ENCODE data around the gene SNAPC2. TPM values are rescaled to one million over a fixed set of nuclear protein-coding genes. Genes with fewer than 3 reads are reported as not detected.
"Not testable (repeated sequence)": the region's sequence is repeated elsewhere in the genome, so short reads cannot be mapped to it uniquely, and the experiment has no call there.

SNAPC2 gene
- polyA plus RNA-seq, 4 donors, result 14.5 to 24.6 (median 16.6) TPM

DNA sequence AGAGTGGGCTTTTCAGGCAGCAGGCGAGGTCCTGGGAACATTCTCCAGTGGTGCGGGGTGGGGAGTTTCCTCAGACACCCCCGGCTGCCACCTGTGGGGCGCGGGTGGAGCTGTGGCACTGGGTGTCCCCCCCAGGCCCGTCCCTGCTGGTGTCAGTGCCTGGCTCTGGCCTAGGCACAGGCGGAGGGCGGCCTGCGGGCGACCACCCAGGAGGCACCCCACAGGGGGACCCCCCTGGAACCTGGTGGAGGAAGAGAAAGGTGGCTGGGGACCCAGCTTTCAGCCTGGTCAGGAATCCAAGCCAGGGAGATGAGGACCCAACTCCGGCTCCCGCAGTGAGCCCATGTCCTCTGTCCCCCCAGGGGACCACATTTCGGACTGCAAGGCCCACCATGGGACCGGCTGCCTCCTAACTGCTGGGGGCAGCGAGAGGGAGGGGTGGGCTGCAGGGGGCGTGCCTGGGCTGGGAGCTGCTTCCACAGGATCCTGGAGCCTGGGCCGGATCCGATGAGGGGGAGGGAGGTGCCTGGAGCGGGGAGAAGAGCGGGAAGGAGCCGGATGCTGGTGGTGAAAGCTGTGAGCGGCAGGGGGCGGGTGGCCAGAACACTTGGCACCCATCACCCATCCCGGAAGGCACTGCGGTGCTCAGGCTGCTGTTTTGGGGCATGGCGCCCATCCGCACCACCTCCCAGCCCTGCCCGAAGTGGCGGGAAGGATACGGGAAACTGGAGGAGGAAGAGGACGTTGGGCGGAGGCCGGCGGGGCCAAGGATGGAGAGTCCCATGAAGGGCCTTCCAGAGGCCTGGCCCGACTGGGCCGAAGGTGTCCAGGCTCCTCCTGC lies 11.3 kb downstream of the SNAPC2 start:
- no peak for DNase-seq (ENCODE audit: low read depth in 4 of 4, low spot score in 3 of 4)

DNA sequence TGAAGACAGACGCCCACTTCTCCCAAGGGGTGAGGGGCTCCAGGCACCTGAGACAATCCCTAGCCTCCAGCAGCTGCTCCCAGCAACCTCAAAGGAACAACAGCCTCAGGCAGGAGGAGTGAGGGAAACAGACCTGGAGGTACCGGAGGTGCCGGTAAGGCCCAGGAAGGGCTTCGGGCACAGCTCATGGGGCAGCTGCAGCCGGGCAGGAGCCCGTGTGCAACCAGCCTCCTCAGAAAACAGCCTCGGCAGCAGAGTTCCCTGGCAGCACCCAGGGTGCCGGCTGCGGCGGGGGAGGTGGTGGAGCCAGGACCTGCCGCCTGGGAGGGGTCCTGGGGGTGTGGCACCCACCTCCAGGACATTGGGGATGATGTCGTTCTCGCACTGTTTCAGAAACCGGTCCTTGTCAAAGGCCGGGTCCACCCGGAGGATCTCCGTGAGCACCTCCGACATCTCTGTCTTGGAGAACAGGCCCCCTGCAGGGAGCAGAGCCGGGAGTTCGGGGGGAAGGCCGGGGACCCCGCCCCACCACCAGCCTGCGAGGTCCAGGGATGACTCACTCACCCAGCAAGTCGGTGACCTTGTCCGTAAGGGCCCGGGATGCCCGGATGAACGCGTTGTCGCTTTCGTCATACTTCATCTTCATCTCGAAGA lies 12.3 kb downstream of the SNAPC2 start:
- DNase-seq (ENCODE audit: low read depth in 4 of 4, low spot score in 3 of 4), result no peak

DNA sequence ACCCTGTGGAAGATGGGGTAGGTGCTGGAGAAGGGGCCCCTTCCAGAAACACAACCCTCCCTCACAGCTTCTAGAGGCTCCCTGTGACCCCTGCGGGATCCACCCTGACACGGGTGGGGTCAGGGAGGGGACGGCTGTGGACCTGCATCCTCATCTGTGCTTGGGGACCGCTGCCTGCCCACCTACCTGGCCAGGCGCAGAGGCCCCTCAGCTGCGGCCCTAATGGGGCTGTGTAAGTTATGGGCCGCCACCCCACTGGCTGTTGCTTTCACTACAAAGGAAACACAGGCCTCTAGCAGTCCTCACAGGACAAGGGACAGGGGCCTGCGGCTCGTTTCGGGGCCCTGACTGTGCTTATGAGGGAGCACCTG lies 12.8 kb downstream of the SNAPC2 start:
- DNase-seq (ENCODE audit: low read depth in 4 of 4, low spot score in 3 of 4), result no peak

DNA sequence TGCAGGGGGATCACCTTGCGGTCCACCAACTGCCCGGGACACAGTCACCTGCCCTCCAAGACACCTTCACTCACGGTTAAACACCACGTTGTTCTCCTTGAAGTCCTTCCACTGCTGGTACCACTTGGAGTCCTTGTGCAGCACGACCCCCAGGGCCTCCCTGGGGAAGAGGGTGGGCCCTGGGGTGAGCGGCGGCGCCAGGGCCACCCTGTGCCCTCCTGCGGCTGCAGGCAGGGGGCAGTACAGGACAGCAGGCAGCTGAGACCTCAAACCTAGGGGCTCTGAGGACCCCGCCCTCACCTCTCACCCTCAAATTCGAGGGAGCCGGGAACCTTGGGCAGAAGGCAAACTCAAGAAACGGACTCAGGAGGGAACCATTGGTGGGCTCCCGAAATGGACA lies 13.3 kb downstream of the SNAPC2 start:
- DNase-seq (ENCODE audit: low read depth in 4 of 4, low spot score in 3 of 4), result no peak

DNA sequence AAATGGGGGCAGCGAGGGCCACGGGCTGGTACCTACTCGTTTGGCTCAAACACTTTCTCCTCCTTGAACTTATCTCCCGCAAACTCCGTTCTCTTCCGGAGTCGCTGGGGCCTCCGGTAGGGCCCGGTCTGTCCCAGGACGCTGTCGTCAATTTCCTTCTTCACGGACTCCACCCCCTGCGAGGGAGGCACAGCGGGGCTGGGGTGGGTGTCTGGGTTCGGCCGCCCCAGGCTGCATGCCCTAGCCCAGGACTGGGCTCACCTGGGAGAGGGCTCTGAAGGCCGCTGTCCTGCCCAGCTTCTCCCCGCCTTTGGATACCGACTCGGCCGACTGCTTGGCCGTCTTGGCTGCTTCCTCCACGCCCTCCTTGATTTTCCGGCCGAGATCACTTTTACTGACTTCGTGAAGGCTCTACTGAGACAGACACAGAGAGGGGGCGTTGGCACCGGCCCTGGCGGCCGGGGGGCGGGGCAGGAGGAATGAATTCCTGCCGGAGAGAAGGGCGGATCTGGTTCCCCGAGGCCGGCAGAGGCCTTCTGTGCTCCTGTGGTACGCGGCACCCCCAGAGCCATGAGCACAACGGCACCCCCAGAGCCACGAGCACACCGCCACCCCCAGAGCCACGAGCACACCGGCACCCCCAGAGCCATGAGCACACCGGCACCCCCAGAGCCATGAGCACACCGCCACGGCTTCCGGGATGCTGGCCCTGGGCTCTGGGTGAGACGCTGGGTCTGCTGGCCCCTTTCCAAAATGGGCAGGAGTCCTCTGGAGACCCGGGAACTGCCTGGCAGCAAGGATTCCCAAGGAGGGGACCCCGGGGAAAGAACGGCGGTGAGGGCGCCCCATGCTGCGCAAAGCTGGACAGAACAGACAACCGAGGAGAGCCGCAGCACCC lies 13.9 kb downstream of the SNAPC2 start:
- no peak for DNase-seq (ENCODE audit: low read depth in 4 of 4, low spot score in 3 of 4)

DNA sequence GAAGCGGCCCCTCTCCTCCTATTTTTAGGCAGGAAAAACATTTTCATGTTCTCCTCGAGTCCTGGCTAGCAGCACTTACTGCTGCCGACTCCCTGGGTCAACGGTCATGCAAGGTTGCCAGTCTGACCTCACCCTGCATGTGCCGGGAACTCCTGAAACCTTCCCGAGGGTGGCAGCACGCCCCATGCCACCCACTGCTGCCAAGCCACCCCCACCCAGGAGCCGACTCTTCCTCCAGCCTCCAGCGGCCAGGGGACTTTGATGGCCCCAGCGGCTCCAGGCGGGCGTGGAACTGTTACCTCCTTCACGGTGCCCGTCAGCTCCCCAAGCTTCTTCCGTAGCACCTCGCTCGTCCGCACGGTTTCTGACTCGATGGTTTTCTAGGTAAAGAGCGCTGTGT lies 14.6 kb downstream of the SNAPC2 start:
- no peak for DNase-seq (ENCODE audit: low read depth in 4 of 4, low spot score in 3 of 4)

DNA sequence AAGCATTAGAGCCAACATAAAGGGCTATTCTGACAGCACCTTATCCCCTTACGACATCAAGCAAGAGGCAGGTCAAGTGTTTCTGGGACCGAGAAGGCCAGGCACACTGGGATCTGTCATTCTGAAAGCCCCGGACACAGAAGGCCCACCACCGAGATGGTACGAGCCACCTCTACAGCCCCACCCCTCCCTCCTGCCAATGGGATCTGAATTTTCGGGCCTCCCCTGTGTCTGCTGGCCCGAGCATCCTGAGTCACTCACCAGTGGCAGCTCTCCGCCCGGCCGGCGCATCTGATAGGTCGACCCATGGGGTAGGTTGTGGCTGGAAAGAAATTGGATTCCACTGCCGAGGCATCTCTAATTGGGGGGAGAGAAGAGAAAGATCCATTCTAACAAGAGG lies 20.7 kb downstream of the SNAPC2 start:
- no peak for DNase-seq (ENCODE audit: low read depth in 4 of 4, low spot score in 3 of 4)

DNA sequence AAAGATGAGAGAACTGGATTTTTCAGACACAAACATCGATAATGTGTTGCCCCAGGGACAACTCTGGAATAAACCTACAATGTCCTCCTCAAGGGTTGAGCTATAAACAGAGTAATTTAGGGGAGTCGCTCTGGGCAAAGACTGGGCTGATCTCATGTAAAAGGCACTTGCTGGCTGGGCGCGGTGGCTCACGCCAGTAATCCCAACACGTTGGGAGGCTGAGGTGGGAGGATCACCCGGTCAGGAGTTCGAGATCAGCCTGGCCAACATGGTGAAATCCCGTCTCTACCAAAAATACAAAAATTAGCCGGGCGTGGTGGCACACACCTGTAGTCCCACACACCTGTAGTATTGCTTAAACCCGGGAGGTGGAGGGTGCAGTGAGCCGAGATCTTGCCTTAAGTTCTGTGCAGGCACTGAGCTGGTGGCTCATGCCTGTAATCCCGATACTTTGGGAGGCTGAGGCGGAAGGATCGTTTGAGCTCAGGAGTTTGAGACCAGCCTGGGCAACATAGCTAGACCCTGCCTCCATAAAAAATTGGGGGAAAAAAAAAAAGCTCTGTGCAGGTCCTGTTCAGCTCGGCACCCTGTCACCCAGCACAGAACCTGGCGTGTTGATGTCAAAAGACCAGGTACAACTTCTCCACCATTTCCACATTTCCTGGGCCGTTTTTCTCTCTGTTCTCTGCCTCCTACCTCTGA lies 21.9 kb downstream of the SNAPC2 start:
- DNase-seq (ENCODE audit: low read depth in 4 of 4, low spot score in 3 of 4), result no peak

DNA sequence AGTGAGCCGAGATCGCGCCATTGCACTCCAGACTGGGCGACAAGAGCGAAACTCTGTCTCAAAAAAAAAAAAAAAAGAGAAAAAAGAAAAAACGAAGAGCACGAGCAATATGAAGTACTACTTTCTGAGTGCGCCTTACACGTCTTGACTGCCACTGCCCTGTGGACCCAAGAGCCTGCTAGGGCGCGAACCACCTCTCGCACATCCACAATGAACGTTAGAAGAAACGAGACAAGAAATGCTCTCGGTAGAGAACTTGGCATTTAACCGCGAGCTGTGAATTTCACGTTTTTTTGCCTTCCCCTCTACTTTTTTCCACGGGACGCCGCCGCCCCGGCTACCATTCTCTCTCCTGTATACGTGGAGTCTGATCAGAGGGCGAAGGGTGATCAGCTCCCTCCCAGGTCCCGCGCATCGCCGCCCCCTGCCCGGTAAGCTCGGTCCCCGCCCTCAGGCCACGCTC lies 22.9 kb downstream of the SNAPC2 start:
- DNase-seq (ENCODE audit: low read depth in 4 of 4, low spot score in 3 of 4), result no peak

DNA sequence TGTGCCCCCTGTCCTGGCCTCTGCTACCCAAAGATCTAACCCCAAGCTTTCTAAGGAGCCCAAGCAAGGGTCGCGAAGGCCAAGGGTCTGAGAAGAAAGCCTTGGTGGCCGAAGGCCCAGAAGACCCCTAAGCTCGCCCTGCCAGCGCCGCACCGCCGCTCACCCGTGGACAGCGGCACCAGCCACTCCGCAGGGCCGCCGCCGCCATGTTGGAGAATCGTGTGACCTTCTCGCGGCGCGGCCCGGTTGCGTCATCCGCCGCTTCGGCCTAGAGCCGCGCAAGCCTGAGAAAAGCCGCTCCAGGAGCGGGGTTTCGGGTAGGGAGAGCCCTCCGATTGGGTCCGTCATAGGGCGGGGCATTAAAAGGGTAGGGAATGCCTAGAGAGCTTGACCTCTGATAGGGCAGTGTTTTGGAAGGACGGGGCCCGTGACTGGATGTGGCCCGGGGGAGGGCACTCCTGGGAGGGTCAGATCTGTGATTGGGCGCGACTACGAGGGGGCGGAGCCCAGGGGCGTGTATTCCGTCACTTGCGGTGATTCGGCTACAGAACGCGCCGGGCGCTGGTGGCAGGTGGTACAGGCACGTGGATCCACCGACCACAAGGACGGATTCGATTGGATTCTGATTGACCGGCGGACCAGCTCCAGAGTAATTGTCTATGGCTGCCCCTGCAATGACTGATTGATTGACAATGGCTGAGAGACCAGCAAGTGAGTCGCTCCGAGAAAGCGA lies 23.5 kb downstream of the SNAPC2 start, which contains the start of gene TIMM44:
Gene TIMM44, minus strand, starts transcription at position 223 of the 733 bp plus-strand sequence. Its CDS starts 15 bp downstream, at position 208.
- peak; percentile 97 to 98 (median 97) for DNase-seq (ENCODE audit: low read depth in 4 of 4, low spot score in 3 of 4)

DNA sequence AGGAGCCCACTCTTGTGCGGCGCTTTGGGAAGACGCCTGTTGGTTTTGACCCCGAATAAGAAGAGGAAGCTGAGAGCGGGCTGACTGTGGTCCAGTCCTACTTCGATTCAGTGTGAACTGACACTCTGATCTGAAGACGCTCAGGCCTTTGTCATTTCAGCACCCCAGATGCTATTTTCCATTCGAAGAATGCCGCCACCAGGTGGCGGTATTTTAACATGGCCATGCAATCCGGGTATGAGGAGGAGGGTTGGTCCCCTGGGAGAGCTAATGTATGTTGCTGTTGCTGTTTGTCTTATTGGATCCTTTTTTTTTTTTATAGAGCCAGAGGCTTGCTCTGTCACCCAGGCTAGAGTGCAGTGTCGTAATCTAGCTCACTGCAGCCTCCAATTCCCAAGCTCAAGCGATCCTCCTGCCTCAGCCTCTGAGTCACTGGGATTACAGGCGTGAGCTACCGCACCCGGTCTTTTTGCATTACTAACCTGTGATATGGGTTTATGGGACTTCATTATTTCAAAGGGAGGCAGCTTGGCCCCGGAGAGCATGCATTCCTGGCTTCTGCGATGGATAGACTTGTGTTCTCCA lies 24.1 kb downstream of the SNAPC2 start:
- peak; percentile 89 to 94 (median 90) for DNase-seq (ENCODE audit: low read depth in 4 of 4, low spot score in 3 of 4)

DNA sequence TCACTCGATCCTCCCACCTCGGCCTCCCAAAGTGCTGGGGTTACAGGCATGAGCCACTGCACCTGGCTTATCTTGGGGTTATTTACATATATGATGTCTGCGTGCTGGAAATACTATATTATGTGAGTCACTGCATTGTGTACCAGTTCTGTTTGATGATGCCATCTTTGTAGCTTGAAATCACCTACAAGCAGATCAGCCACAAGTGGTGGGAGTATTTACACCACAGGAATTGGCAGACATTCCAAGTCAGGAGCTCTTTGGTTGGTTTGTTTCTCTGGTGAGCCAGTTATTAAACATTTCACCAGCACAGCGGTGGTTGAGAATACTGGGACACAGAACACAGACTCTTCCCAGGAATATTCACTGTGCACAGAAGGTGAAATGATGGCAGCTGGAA lies 27.8 kb downstream of the SNAPC2 start:
- no peak for DNase-seq (ENCODE audit: low read depth in 4 of 4, low spot score in 3 of 4)

DNA sequence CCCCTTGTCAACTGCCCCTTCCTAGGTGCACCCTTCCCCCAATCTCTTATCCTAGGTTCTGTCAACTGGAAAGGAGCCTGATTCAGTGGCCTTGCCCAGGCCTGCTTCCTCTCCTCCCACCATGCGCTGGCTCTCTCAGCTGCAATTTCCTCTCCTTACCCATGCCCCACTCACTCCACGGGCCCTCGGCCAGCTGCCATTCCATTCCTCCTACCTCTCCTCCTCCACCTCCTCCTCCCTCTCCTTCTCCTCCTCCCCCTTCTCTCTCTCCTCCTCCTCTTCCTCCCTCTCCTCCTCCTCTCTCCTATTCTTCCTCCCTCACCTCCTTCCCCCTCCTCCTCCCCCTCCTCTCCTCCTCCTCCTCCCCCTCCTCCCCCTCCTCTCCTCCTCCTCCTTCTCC lies 32.9 kb downstream of the SNAPC2 start:
- no peak for DNase-seq (ENCODE audit: low read depth in 4 of 4, low spot score in 3 of 4)

DNA sequence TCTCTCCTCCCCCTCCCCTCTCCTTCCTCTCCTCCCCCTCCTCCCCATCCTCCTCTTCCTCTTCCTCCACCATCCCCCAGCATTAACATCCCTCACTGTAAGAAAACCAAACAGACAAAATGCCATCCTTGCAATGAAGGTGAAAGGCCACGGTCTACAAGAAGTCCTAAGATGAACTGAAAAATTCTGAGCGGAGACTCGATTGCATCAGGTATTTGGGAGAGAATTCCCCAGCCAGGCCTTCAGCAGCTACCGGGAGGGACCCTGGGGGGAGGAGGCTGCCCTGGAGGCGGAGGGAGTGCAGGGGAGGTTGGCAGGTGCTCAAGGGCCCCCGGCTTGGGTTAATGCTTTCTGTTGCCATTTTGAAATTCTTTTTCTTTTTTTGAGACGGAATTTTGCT lies 33.4 kb downstream of the SNAPC2 start:
- no peak for DNase-seq (ENCODE audit: low read depth in 4 of 4, low spot score in 3 of 4)

DNA sequence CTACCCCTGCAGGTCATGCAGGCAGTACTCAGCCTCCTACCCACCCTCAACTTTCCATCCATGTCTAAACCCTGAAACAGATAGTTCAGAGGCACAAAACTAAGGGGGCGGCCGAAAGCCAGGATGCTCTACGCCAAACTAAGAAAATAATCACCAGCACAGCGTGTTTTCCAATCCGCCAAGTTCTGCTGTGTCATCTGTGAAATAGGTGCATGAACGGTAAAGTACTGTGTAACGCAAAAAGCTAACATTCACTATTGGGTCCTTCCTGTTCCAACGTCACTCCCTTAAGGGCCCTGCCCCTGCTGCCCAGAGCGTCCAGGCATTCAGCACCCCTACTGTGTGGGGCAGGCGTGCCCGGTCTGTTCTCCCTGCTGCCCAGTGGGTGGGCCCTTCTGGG lies 35.6 kb downstream of the SNAPC2 start:
- DNase-seq (ENCODE audit: low read depth in 4 of 4, low spot score in 3 of 4), result no peak

DNA sequence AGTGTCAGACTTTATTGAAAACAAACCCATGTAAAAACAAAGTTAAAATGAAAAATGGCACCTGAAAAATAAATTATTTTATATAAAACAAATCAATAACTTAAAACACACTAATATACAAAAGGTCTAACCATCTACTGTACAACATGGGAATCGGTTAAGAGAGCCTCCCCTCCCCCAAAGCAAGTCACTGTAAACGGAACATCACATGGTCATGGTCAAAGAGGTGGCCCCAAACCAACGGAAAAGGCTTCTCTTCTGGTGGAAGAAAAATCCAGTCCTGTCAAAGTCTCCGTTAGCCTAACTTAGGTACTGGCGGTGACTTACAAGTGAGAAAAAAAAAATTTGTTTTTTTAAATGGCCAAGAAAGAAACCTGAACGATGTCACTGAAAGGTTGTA lies 39.1 kb downstream of the SNAPC2 start:
- no peak for DNase-seq (ENCODE audit: low read depth in 4 of 4, low spot score in 3 of 4)

DNA sequence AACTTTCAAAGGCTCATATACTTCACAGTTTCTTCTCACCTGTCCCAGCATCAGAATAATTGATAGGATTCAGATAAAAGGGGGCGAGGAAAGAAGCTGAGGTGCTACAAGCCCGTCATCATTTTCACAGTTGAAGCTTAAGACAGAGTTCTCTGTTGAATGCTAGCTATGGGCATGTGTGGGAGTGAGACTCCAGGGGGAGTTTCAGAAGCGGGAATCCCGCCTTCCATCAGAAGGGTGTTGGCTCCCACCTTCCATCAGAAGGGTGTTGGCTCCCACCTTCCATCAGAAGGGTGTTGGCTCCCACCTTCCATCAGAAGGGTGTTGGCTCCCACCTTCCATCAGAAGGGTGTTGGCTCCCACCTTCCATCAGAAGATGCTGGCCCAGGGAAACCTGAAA lies 40.9 kb downstream of the SNAPC2 start:
- DNase-seq (ENCODE audit: low read depth in 4 of 4, low spot score in 3 of 4), result not testable (repeated sequence)

DNA sequence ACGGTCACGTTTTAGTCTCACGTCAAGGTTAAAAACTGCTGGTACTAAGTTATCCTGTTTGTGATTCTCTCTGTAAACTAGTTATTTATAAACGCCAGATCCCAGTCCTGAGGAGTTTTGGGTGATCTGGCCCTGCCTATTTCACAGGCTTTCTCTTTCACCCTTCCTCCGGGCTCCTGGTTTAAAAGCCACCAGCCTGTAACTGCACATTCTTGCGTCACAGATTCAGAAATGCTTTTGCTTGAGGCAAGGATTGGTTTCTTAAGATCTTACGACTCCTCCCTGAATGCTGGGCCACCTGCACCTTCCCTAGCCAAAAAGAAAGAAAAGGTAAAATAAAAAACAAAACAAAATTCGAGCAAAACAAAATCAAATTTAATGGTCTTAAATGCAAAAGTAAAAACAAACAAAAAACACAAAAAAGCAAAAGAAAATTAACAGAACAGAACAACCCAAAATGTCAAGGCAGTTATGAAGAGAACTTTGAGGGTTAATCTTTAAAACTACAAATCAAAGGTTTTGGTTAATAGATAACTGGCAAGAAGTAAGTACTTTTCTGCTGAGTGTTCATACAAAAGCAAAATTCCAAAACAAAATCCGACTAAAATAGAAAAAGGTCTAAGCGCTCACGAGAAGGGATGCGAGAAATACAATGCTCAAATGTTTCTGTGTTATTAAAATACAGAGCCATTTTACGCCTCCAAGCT lies 41.9 kb downstream of the SNAPC2 start:
- no peak for DNase-seq (ENCODE audit: low read depth in 4 of 4, low spot score in 3 of 4)

Data from right renal pelvis (tissue), 4 donors.